CD14-positive monocyte (primary cell): ENCODE results near the gene UBE2E1. TPM values are rescaled to one million over a fixed set of nuclear protein-coding genes. Genes with fewer than 3 reads are reported as not detected.

Experiments used
- DNase-seq, 3 donors: peaks; one replicate each; pipeline ENCODE4 v3.0.0-alpha.2; 2011 to 2022
- H2AFZ ChIP-seq: 2 replicates; pipeline ENCODE4 v1.6.0; 2012; ENCODE audit warnings: mild to moderate bottlenecking, low read depth, low read length, inconsistent platforms; ENCODE audit not compliant: insufficient read depth, poor library complexity, severe bottlenecking
- H3K27ac ChIP-seq, 2 donors: 1 replicate in 1 of 2; 2 replicates in 1 of 2; pipeline ENCODE4 v1.5.1; 2012 to 2013; ENCODE audit warnings: low read length in 2 of 2, control low read depth in 1 of 2, inconsistent platforms in 1 of 2, low read depth in 1 of 2, mild to moderate bottlenecking in 1 of 2
- H3K27me3 ChIP-seq, 2 donors: one replicate each; pipeline versions ENCODE4 v1.6.0 to v1.6.1; 2011 to 2013; ENCODE audit warnings: low read length in 2 of 2; ENCODE audit not compliant: control insufficient read depth in 2 of 2, insufficient read depth in 2 of 2
- H3K36me3 ChIP-seq, 2 donors: replicated peaks in 1 of 2; 1 replicate in 1 of 2; 2 replicates in 1 of 2; pipeline versions ENCODE4 v1.5.1 to v1.6.1; 2012 to 2013; ENCODE audit warnings: low read length in 2 of 2, control low read depth in 1 of 2, inconsistent platforms in 1 of 2, mild to moderate bottlenecking in 1 of 2; ENCODE audit not compliant: insufficient read depth in 2 of 2, control insufficient read depth in 1 of 2
- H3K4me1 ChIP-seq, 2 donors: 1 replicate in 1 of 2; 2 replicates in 1 of 2; pipeline versions ENCODE4 v1.5.1 to v1.6.1; 2012 to 2013; ENCODE audit warnings: low read length in 2 of 2, control low read depth in 1 of 2, inconsistent platforms in 1 of 2, mild to moderate bottlenecking in 1 of 2, moderate library complexity in 1 of 2; ENCODE audit not compliant: insufficient read depth in 2 of 2, control insufficient read depth in 1 of 2
- H3K4me2 ChIP-seq: replicated peaks from 2 replicates; pipeline ENCODE3; 2012; ENCODE audit warnings: low read length, moderate library complexity, mild to moderate bottlenecking; ENCODE audit not compliant: poor library complexity, severe bottlenecking; ENCODE audit errors: extremely low read depth
- H3K4me3 ChIP-seq, 3 experiments: fragments of 200-600 bp in 1 of 3; sonication (generic) in 1 of 3; replicated peaks in 1 of 3; 1 replicate in 2 of 3; 2 replicates in 1 of 3; pipeline ENCODE4 v1.5.1; 2011 to 2013; ENCODE audit warnings: low read length in 3 of 3, mild to moderate bottlenecking in 3 of 3, control low read depth in 2 of 3, low read depth in 2 of 3, inconsistent platforms in 1 of 3, moderate library complexity in 1 of 3
- H3K79me2 ChIP-seq: 2 replicates; pipeline ENCODE4 v1.6.0; 2012; ENCODE audit warnings: mild to moderate bottlenecking, control low read depth, inconsistent platforms, low read length, moderate library complexity; ENCODE audit not compliant: insufficient read depth
- H3K9ac ChIP-seq: 2 replicates; pipeline ENCODE4 v1.6.0; 2017; ENCODE audit warnings: low read length, mild to moderate bottlenecking; ENCODE audit not compliant: insufficient read depth, poor library complexity, severe bottlenecking
- H3K9me3 ChIP-seq, 2 donors: replicated peaks in 1 of 2; 1 replicate in 1 of 2; 2 replicates in 1 of 2; pipeline versions ENCODE4 v1.5.1 to v1.6.1; 2012 to 2013; ENCODE audit warnings: low read length in 2 of 2, control low read depth in 1 of 2; ENCODE audit not compliant: control insufficient read depth in 1 of 2, insufficient read depth in 1 of 2
- H4K20me1 ChIP-seq: 2 replicates; pipeline ENCODE4 v1.6.0; 2012; ENCODE audit warnings: mild to moderate bottlenecking, low read length, control low read depth, moderate library complexity; ENCODE audit not compliant: insufficient read depth
- H3K27ac Mint-ChIP-seq, 7 donors: one replicate each; pipeline ENCODE4 v1.8.0; 2020; ENCODE audit warnings: mild to moderate bottlenecking in 7 of 7, mixed read lengths in 7 of 7, moderate library complexity in 6 of 7, inconsistent platforms in 2 of 7
- H3K27me3 Mint-ChIP-seq, 3 donors: one replicate each; pipeline ENCODE4 v1.8.0; 2021 to 2022; ENCODE audit warnings: low read depth in 3 of 3, mild to moderate bottlenecking in 3 of 3, mixed read lengths in 3 of 3, moderate library complexity in 3 of 3, inconsistent platforms in 1 of 3
- H3K36me3 Mint-ChIP-seq, 2 donors: one replicate each; pipeline ENCODE4 v1.8.0; 2020; ENCODE audit warnings: mixed read lengths in 2 of 2, inconsistent platforms in 1 of 2, mild to moderate bottlenecking in 1 of 2
- H3K4me1 Mint-ChIP-seq: one replicate; pipeline ENCODE4 v1.8.0; 2020; ENCODE audit warnings: mild to moderate bottlenecking, mixed read lengths
- H3K4me3 Mint-ChIP-seq, 2 donors: one replicate each; pipeline ENCODE4 v1.8.0; 2020; ENCODE audit warnings: mild to moderate bottlenecking in 2 of 2, mixed read lengths in 2 of 2, moderate library complexity in 1 of 2
- H3K9me3 Mint-ChIP-seq, 7 donors: one replicate each; pipeline ENCODE4 v1.8.0; 2020 to 2022; ENCODE audit warnings: mixed read lengths in 7 of 7, mild to moderate bottlenecking in 6 of 7, moderate library complexity in 6 of 7, inconsistent platforms in 2 of 7
- CTCF ChIP-seq: fragments of 200-600 bp; IDR thresholded peaks from one replicate; pipeline ENCODE4 v1.8.0; 2022; ENCODE audit warnings: antibody characterized with exemption, mild to moderate bottlenecking
- WGBS: methylation state at CpG from one replicate; pipeline ENCODE4 v1.1.5; 2013; ENCODE audit warnings: missing lambda C conversion rate; ENCODE audit not compliant: insufficient coverage; 5-methylcytosine and 5-hydroxymethylcytosine counted together
- intact Hi-C, 2 donors: fragments of 100-400 bp; cut with micrococcal nuclease; formaldehyde crosslinking; loops; one replicate each; pipeline versions ENCODE4 v1.15.0 to v1.15.1; 2023
- polyA plus RNA-seq, 3 donors: library from polyadenylated mRNA; depleted of rRNA in 1 of 3; unstranded in 2 of 3; stranded (reverse) in 1 of 3; fragments of 300-500 nt in 2 of 3; fragments of >200 nt in 1 of 3; fragmentation: Illumina TruSeq in 2 of 3; gene quantifications; 1 replicate in 2 of 3; 2 replicates in 1 of 3; pipeline ENCODE4 v1.2.3, GENCODE V29; 2012 to 2021

UBE2E1 gene
- polyA plus RNA-seq, 3 donors = 31.3 to 60.2 (median 34.6) TPM

GRCh38 chr3:23758253-23758838 is 47.4 kb upstream of the UBE2E1 start:
- Mint-ChIP-seq H3K27me3 (peaks cover 0 to 2% (median 0%) of the 10 kb centered on the region in 3 donors), H3K9me3 (peaks cover 0 to 2% (median 0%) of the 10 kb centered on the region in 7 donors), H3K4me1 (peaks cover 20% of the 10 kb centered on the region), H3K4me3 (no peak overlapping the region), H3K27ac (no peak overlapping the region), H3K36me3 (no peaks in the 10 kb centered on the region)
- H3K79me2 ChIP-seq = no peaks in the 10 kb centered on the region
- no peaks in the 10 kb centered on the region for H3K27me3 ChIP-seq
- no peak overlapping the region for H3K9ac ChIP-seq
- H3K36me3 ChIP-seq = no peaks in the 10 kb centered on the region
- no peak overlapping the region for H3K4me2 ChIP-seq
- no peaks in the 10 kb centered on the region for H3K9me3 ChIP-seq
- no peak overlapping the region for H2AFZ ChIP-seq
- no peaks in the 10 kb centered on the region for H4K20me1 ChIP-seq
- no CpG with 5 or more reads among the region's 5 CpGs for WGBS
- H3K4me3 ChIP-seq = no peak overlapping the region
- TF ChIP-seq CTCF = no peak
- no peak overlapping the region for H3K27ac ChIP-seq
- H3K4me1 ChIP-seq = peaks cover 6 to 9% of the 10 kb centered on the region in 2 donors
- intact Hi-C loops = no loop called here
- no peak for DNase-seq

GRCh38 chr3:23760325-23760724 is 45.4 kb upstream of the UBE2E1 start:
- Mint-ChIP-seq H3K36me3 (no peaks in the 10 kb centered on the region), H3K27me3 (peaks cover 0 to 2% (median 0%) of the 10 kb centered on the region in 3 donors), H3K4me1 (peaks cover 21% of the 10 kb centered on the region), H3K9me3 (peaks cover 0 to 2% (median 0%) of the 10 kb centered on the region in 7 donors), H3K4me3 (no peak overlapping the region), H3K27ac (no peak overlapping the region)
- intact Hi-C loops = no loop called here
- no peak overlapping the region for H3K4me3 ChIP-seq
- H3K79me2 ChIP-seq = no peaks in the 10 kb centered on the region
- H3K9ac ChIP-seq = no peak overlapping the region
- no CpG with 5 or more reads among the region's 3 CpGs for WGBS
- H3K27me3 ChIP-seq = no peaks in the 10 kb centered on the region
- H3K4me2 ChIP-seq = no peak overlapping the region
- H3K4me1 ChIP-seq = peaks cover 7 to 11% of the 10 kb centered on the region in 2 donors
- TF ChIP-seq CTCF = no peak
- H4K20me1 ChIP-seq = no peaks in the 10 kb centered on the region
- H3K36me3 ChIP-seq = no peaks in the 10 kb centered on the region
- peak overlapping the region; percentile 46 for H2AFZ ChIP-seq
- DNase-seq = no peak
- H3K9me3 ChIP-seq = no peaks in the 10 kb centered on the region
- H3K27ac ChIP-seq = no peak overlapping the region
